CD14-positive monocyte (primary cell): ENCODE data around the gene TRDN. TPM values are rescaled to one million over a fixed set of nuclear protein-coding genes. Genes with fewer than 3 reads are reported as not detected.

Experiments used
- DNase-seq, 3 donors: peaks; one replicate each; pipeline ENCODE4 v3.0.0-alpha.2; 2011 to 2022
- H2AFZ ChIP-seq: 2 replicates; pipeline ENCODE4 v1.6.0; 2012; ENCODE audit warnings: mild to moderate bottlenecking, low read depth, low read length, inconsistent platforms; ENCODE audit not compliant: insufficient read depth, poor library complexity, severe bottlenecking
- H3K27ac ChIP-seq, 2 donors: 1 replicate in 1 of 2; 2 replicates in 1 of 2; pipeline ENCODE4 v1.5.1; 2012 to 2013; ENCODE audit warnings: low read length in 2 of 2, control low read depth in 1 of 2, inconsistent platforms in 1 of 2, low read depth in 1 of 2, mild to moderate bottlenecking in 1 of 2
- H3K27me3 ChIP-seq, 2 donors: one replicate each; pipeline versions ENCODE4 v1.6.0 to v1.6.1; 2011 to 2013; ENCODE audit warnings: low read length in 2 of 2; ENCODE audit not compliant: control insufficient read depth in 2 of 2, insufficient read depth in 2 of 2
- H3K36me3 ChIP-seq, 2 donors: replicated peaks in 1 of 2; 1 replicate in 1 of 2; 2 replicates in 1 of 2; pipeline versions ENCODE4 v1.5.1 to v1.6.1; 2012 to 2013; ENCODE audit warnings: low read length in 2 of 2, control low read depth in 1 of 2, inconsistent platforms in 1 of 2, mild to moderate bottlenecking in 1 of 2; ENCODE audit not compliant: insufficient read depth in 2 of 2, control insufficient read depth in 1 of 2
- H3K4me1 ChIP-seq, 2 donors: 1 replicate in 1 of 2; 2 replicates in 1 of 2; pipeline versions ENCODE4 v1.5.1 to v1.6.1; 2012 to 2013; ENCODE audit warnings: low read length in 2 of 2, control low read depth in 1 of 2, inconsistent platforms in 1 of 2, mild to moderate bottlenecking in 1 of 2, moderate library complexity in 1 of 2; ENCODE audit not compliant: insufficient read depth in 2 of 2, control insufficient read depth in 1 of 2
- H3K4me2 ChIP-seq: replicated peaks from 2 replicates; pipeline ENCODE3; 2012; ENCODE audit warnings: low read length, moderate library complexity, mild to moderate bottlenecking; ENCODE audit not compliant: poor library complexity, severe bottlenecking; ENCODE audit errors: extremely low read depth
- H3K4me3 ChIP-seq, 3 experiments: fragments of 200-600 bp in 1 of 3; sonication (generic) in 1 of 3; replicated peaks in 1 of 3; 1 replicate in 2 of 3; 2 replicates in 1 of 3; pipeline ENCODE4 v1.5.1; 2011 to 2013; ENCODE audit warnings: low read length in 3 of 3, mild to moderate bottlenecking in 3 of 3, control low read depth in 2 of 3, low read depth in 2 of 3, inconsistent platforms in 1 of 3, moderate library complexity in 1 of 3
- H3K79me2 ChIP-seq: 2 replicates; pipeline ENCODE4 v1.6.0; 2012; ENCODE audit warnings: mild to moderate bottlenecking, control low read depth, inconsistent platforms, low read length, moderate library complexity; ENCODE audit not compliant: insufficient read depth
- H3K9ac ChIP-seq: 2 replicates; pipeline ENCODE4 v1.6.0; 2017; ENCODE audit warnings: low read length, mild to moderate bottlenecking; ENCODE audit not compliant: insufficient read depth, poor library complexity, severe bottlenecking
- H3K9me3 ChIP-seq, 2 donors: replicated peaks in 1 of 2; 1 replicate in 1 of 2; 2 replicates in 1 of 2; pipeline versions ENCODE4 v1.5.1 to v1.6.1; 2012 to 2013; ENCODE audit warnings: low read length in 2 of 2, control low read depth in 1 of 2; ENCODE audit not compliant: control insufficient read depth in 1 of 2, insufficient read depth in 1 of 2
- H4K20me1 ChIP-seq: 2 replicates; pipeline ENCODE4 v1.6.0; 2012; ENCODE audit warnings: mild to moderate bottlenecking, low read length, control low read depth, moderate library complexity; ENCODE audit not compliant: insufficient read depth
- H3K27ac Mint-ChIP-seq, 7 donors: one replicate each; pipeline ENCODE4 v1.8.0; 2020; ENCODE audit warnings: mild to moderate bottlenecking in 7 of 7, mixed read lengths in 7 of 7, moderate library complexity in 6 of 7, inconsistent platforms in 2 of 7
- H3K27me3 Mint-ChIP-seq, 3 donors: one replicate each; pipeline ENCODE4 v1.8.0; 2021 to 2022; ENCODE audit warnings: low read depth in 3 of 3, mild to moderate bottlenecking in 3 of 3, mixed read lengths in 3 of 3, moderate library complexity in 3 of 3, inconsistent platforms in 1 of 3
- H3K36me3 Mint-ChIP-seq, 2 donors: one replicate each; pipeline ENCODE4 v1.8.0; 2020; ENCODE audit warnings: mixed read lengths in 2 of 2, inconsistent platforms in 1 of 2, mild to moderate bottlenecking in 1 of 2
- H3K4me1 Mint-ChIP-seq: one replicate; pipeline ENCODE4 v1.8.0; 2020; ENCODE audit warnings: mild to moderate bottlenecking, mixed read lengths
- H3K4me3 Mint-ChIP-seq, 2 donors: one replicate each; pipeline ENCODE4 v1.8.0; 2020; ENCODE audit warnings: mild to moderate bottlenecking in 2 of 2, mixed read lengths in 2 of 2, moderate library complexity in 1 of 2
- H3K9me3 Mint-ChIP-seq, 7 donors: one replicate each; pipeline ENCODE4 v1.8.0; 2020 to 2022; ENCODE audit warnings: mixed read lengths in 7 of 7, mild to moderate bottlenecking in 6 of 7, moderate library complexity in 6 of 7, inconsistent platforms in 2 of 7
- CTCF ChIP-seq: fragments of 200-600 bp; IDR thresholded peaks from one replicate; pipeline ENCODE4 v1.8.0; 2022; ENCODE audit warnings: antibody characterized with exemption, mild to moderate bottlenecking
- WGBS: methylation state at CpG from one replicate; pipeline ENCODE4 v1.1.5; 2013; ENCODE audit warnings: missing lambda C conversion rate; ENCODE audit not compliant: insufficient coverage; 5-methylcytosine and 5-hydroxymethylcytosine counted together
- intact Hi-C, 2 donors: fragments of 100-400 bp; cut with micrococcal nuclease; formaldehyde crosslinking; loops; one replicate each; pipeline versions ENCODE4 v1.15.0 to v1.15.1; 2023
- polyA plus RNA-seq, 3 donors: library from polyadenylated mRNA; depleted of rRNA in 1 of 3; unstranded in 2 of 3; stranded (reverse) in 1 of 3; fragments of 300-500 nt in 2 of 3; fragments of >200 nt in 1 of 3; fragmentation: Illumina TruSeq in 2 of 3; gene quantifications; 1 replicate in 2 of 3; 2 replicates in 1 of 3; pipeline ENCODE4 v1.2.3, GENCODE V29; 2012 to 2021

TRDN gene
- polyA plus RNA-seq, 3 donors: not detected

- no CpG with 5 or more reads among the region's 2 CpGs for WGBS
- H3K4me3 ChIP-seq: no peak overlapping the region
- DNase-seq: no peak
- intact Hi-C loops: no loop called here
- no peak overlapping the region for H3K27ac ChIP-seq
- peaks cover 0 to 3% (median 0%) of the 10 kb centered on the region in 3 donors for H3K27me3 Mint-ChIP-seq
- H3K36me3 Mint-ChIP-seq: no peaks in the 10 kb centered on the region
- no peaks in the 10 kb centered on the region for H3K27me3 ChIP-seq
- no peaks in the 10 kb centered on the region for H3K4me1 ChIP-seq
- no peak overlapping the region for H2AFZ ChIP-seq
- H3K4me1 Mint-ChIP-seq: no peaks in the 10 kb centered on the region
- no peaks in the 10 kb centered on the region for H3K79me2 ChIP-seq
- no peaks in the 10 kb centered on the region for H3K9me3 ChIP-seq
- TF ChIP-seq CTCF: no peak
- H3K4me3 Mint-ChIP-seq: no peak overlapping the region
- no peak overlapping the region for H3K27ac Mint-ChIP-seq
- no peaks in the 10 kb centered on the region for H4K20me1 ChIP-seq
- no peaks in the 10 kb centered on the region for H3K9me3 Mint-ChIP-seq
- no peak overlapping the region for H3K9ac ChIP-seq
- H3K36me3 ChIP-seq: no peaks in the 10 kb centered on the region
- no peak overlapping the region for H3K4me2 ChIP-seq
Observed at GRCh38 chr6:123402052-123402451, 234.7 kb downstream of the TRDN start.

- WGBS: 97% methylated on average over 8 of the region's 12 CpGs
- no peaks in the 10 kb centered on the region for H3K9me3 ChIP-seq
- no peaks in the 10 kb centered on the region for H3K36me3 ChIP-seq
- H3K4me3 ChIP-seq: no peak overlapping the region
- H2AFZ ChIP-seq: no peak overlapping the region
- intact Hi-C loops: no loop called here
- H3K36me3 Mint-ChIP-seq: no peaks in the 10 kb centered on the region
- no peak overlapping the region for H3K27ac ChIP-seq
- no peak overlapping the region for H3K9ac ChIP-seq
- H3K4me2 ChIP-seq: no peak overlapping the region
- no peaks in the 10 kb centered on the region for H3K4me1 Mint-ChIP-seq
- H3K27ac Mint-ChIP-seq: no peak overlapping the region
- no peak for TF ChIP-seq CTCF
- peaks cover 0 to 1% (median 0%) of the 10 kb centered on the region in 3 donors for H3K27me3 Mint-ChIP-seq
- no peaks in the 10 kb centered on the region for H3K4me1 ChIP-seq
- H3K4me3 Mint-ChIP-seq: no peak overlapping the region
- H3K79me2 ChIP-seq: no peaks in the 10 kb centered on the region
- DNase-seq: no peak
- no peaks in the 10 kb centered on the region for H4K20me1 ChIP-seq
- no peaks in the 10 kb centered on the region for H3K27me3 ChIP-seq
- no peaks in the 10 kb centered on the region for H3K9me3 Mint-ChIP-seq
Observed at GRCh38 chr6:123398072-123398471, 238.7 kb downstream of the TRDN start.
